ENCODE measurements around the gene KCNQ1.

The KCNQ1 gene

GRCh38 chr11:2794046-2794967 is 349.5 kb downstream of the KCNQ1 start:
- H3K27me3 ChIP-seq (ENCODE audit: low read depth, low read length) = no peaks in the 10 kb centered on the region
- no peaks in the 10 kb centered on the region for H3K4me1 ChIP-seq (ENCODE audit: control insufficient read depth in 1 of 2, insufficient read depth in 2 of 2, low read length in 2 of 2)
- H3K36me3 ChIP-seq (ENCODE audit: control insufficient read depth in 1 of 2, insufficient read depth in 2 of 2, low read length in 2 of 2) = no peaks in the 10 kb centered on the region
- no peak overlapping the region for H3K4me3 ChIP-seq (ENCODE audit: low read depth in 1 of 2, low read length in 2 of 2)
- no peaks in the 10 kb centered on the region for H3K9me3 ChIP-seq (ENCODE audit: control insufficient read depth in 1 of 2, low read length in 2 of 2)
- H3K27ac ChIP-seq (ENCODE audit: low read length) = no peak overlapping the region

GRCh38 chr11:2794968-2795322 is 350.1 kb downstream of the KCNQ1 start:
- H3K4me1 ChIP-seq (ENCODE audit: control insufficient read depth in 1 of 2, insufficient read depth in 2 of 2, low read length in 2 of 2) = peaks cover 0 to 2% of the 10 kb centered on the region in 2 donors
- H3K27ac ChIP-seq (ENCODE audit: low read length) = no peak overlapping the region
- no peak overlapping the region for H3K4me3 ChIP-seq (ENCODE audit: low read depth in 1 of 2, low read length in 2 of 2)
- no peaks in the 10 kb centered on the region for H3K36me3 ChIP-seq (ENCODE audit: control insufficient read depth in 1 of 2, insufficient read depth in 2 of 2, low read length in 2 of 2)
- no peaks in the 10 kb centered on the region for H3K9me3 ChIP-seq (ENCODE audit: control insufficient read depth in 1 of 2, low read length in 2 of 2)
- no peaks in the 10 kb centered on the region for H3K27me3 ChIP-seq (ENCODE audit: low read depth, low read length)

GRCh38 chr11:2795491-2795991 is 350.7 kb downstream of the KCNQ1 start:
- Histone ChIP-seq H3K4me1 (ENCODE audit: control insufficient read depth in 1 of 2, insufficient read depth in 2 of 2, low read length in 2 of 2) (peaks cover 0 to 4% of the 10 kb centered on the region in 2 donors), H3K27me3 (ENCODE audit: low read depth, low read length) (no peaks in the 10 kb centered on the region), H3K36me3 (ENCODE audit: control insufficient read depth in 1 of 2, insufficient read depth in 2 of 2, low read length in 2 of 2) (no peaks in the 10 kb centered on the region), H3K9me3 (ENCODE audit: control insufficient read depth in 1 of 2, low read length in 2 of 2) (no peaks in the 10 kb centered on the region), H3K4me3 (ENCODE audit: low read depth in 1 of 2, low read length in 2 of 2) (no peak overlapping the region), H3K27ac (ENCODE audit: low read length) (no peak overlapping the region)

- Histone ChIP-seq H3K4me3 (ENCODE audit: low read depth in 1 of 2, low read length in 2 of 2) (no peak overlapping the region), H3K36me3 (ENCODE audit: control insufficient read depth in 1 of 2, insufficient read depth in 2 of 2, low read length in 2 of 2) (no peaks in the 10 kb centered on the region), H3K27ac (ENCODE audit: low read length) (no peak overlapping the region), H3K9me3 (ENCODE audit: control insufficient read depth in 1 of 2, low read length in 2 of 2) (no peaks in the 10 kb centered on the region), H3K4me1 (ENCODE audit: control insufficient read depth in 1 of 2, insufficient read depth in 2 of 2, low read length in 2 of 2) (peaks cover 0 to 4% of the 10 kb centered on the region in 2 donors), H3K27me3 (ENCODE audit: low read depth, low read length) (no peaks in the 10 kb centered on the region)
Measured at GRCh38 chr11:2796091-2796490, 351.3 kb downstream of the KCNQ1 start.

- no peak overlapping the region for H3K4me3 ChIP-seq (ENCODE audit: low read depth in 1 of 2, low read length in 2 of 2)
- no peaks in the 10 kb centered on the region for H3K9me3 ChIP-seq (ENCODE audit: control insufficient read depth in 1 of 2, low read length in 2 of 2)
- peaks cover 0 to 4% of the 10 kb centered on the region in 2 donors for H3K4me1 ChIP-seq (ENCODE audit: control insufficient read depth in 1 of 2, insufficient read depth in 2 of 2, low read length in 2 of 2)
- H3K27me3 ChIP-seq (ENCODE audit: low read depth, low read length) = no peaks in the 10 kb centered on the region
- no peak overlapping the region for H3K27ac ChIP-seq (ENCODE audit: low read length)
- no peaks in the 10 kb centered on the region for H3K36me3 ChIP-seq (ENCODE audit: control insufficient read depth in 1 of 2, insufficient read depth in 2 of 2, low read length in 2 of 2)
Measured at GRCh38 chr11:2796508-2797113, 351.8 kb downstream of the KCNQ1 start.

GRCh38 chr11:2797121-2797711 is 352.4 kb downstream of the KCNQ1 start:
- H3K27me3 ChIP-seq (ENCODE audit: low read depth, low read length) = no peaks in the 10 kb centered on the region
- no peaks in the 10 kb centered on the region for H3K36me3 ChIP-seq (ENCODE audit: control insufficient read depth in 1 of 2, insufficient read depth in 2 of 2, low read length in 2 of 2)
- no peak overlapping the region for H3K4me3 ChIP-seq (ENCODE audit: low read depth in 1 of 2, low read length in 2 of 2)
- H3K9me3 ChIP-seq (ENCODE audit: control insufficient read depth in 1 of 2, low read length in 2 of 2) = no peaks in the 10 kb centered on the region
- H3K4me1 ChIP-seq (ENCODE audit: control insufficient read depth in 1 of 2, insufficient read depth in 2 of 2, low read length in 2 of 2) = peaks cover 0 to 4% of the 10 kb centered on the region in 2 donors
- H3K27ac ChIP-seq (ENCODE audit: low read length) = no peak overlapping the region

GRCh38 chr11:2797741-2798361 is 353.0 kb downstream of the KCNQ1 start:
- H3K4me3 ChIP-seq (ENCODE audit: low read depth in 1 of 2, low read length in 2 of 2) = no peak overlapping the region
- H3K27ac ChIP-seq (ENCODE audit: low read length) = no peak overlapping the region
- no peaks in the 10 kb centered on the region for H3K36me3 ChIP-seq (ENCODE audit: control insufficient read depth in 1 of 2, insufficient read depth in 2 of 2, low read length in 2 of 2)
- peaks cover 0 to 4% of the 10 kb centered on the region in 2 donors for H3K4me1 ChIP-seq (ENCODE audit: control insufficient read depth in 1 of 2, insufficient read depth in 2 of 2, low read length in 2 of 2)
- no peaks in the 10 kb centered on the region for H3K9me3 ChIP-seq (ENCODE audit: control insufficient read depth in 1 of 2, low read length in 2 of 2)
- H3K27me3 ChIP-seq (ENCODE audit: low read depth, low read length) = no peaks in the 10 kb centered on the region

- H3K9me3 ChIP-seq (ENCODE audit: control insufficient read depth in 1 of 2, low read length in 2 of 2) = no peaks in the 10 kb centered on the region
- H3K4me3 ChIP-seq (ENCODE audit: low read depth in 1 of 2, low read length in 2 of 2) = no peak overlapping the region
- no peaks in the 10 kb centered on the region for H3K36me3 ChIP-seq (ENCODE audit: control insufficient read depth in 1 of 2, insufficient read depth in 2 of 2, low read length in 2 of 2)
- H3K27me3 ChIP-seq (ENCODE audit: low read depth, low read length) = no peaks in the 10 kb centered on the region
- no peak overlapping the region for H3K27ac ChIP-seq (ENCODE audit: low read length)
- H3K4me1 ChIP-seq (ENCODE audit: control insufficient read depth in 1 of 2, insufficient read depth in 2 of 2, low read length in 2 of 2) = peaks cover 0 to 4% of the 10 kb centered on the region in 2 donors
Measured at GRCh38 chr11:2798951-2799761, 354.3 kb downstream of the KCNQ1 start.

- Histone ChIP-seq H3K27ac (ENCODE audit: low read length) (no peak overlapping the region), H3K27me3 (ENCODE audit: low read depth, low read length) (no peaks in the 10 kb centered on the region), H3K9me3 (ENCODE audit: control insufficient read depth in 1 of 2, low read length in 2 of 2) (no peaks in the 10 kb centered on the region), H3K4me1 (ENCODE audit: control insufficient read depth in 1 of 2, insufficient read depth in 2 of 2, low read length in 2 of 2) (peaks cover 0 to 4% of the 10 kb centered on the region in 2 donors), H3K36me3 (ENCODE audit: control insufficient read depth in 1 of 2, insufficient read depth in 2 of 2, low read length in 2 of 2) (no peaks in the 10 kb centered on the region), H3K4me3 (ENCODE audit: low read depth in 1 of 2, low read length in 2 of 2) (no peak overlapping the region)
Measured at GRCh38 chr11:2799881-2800654, 355.3 kb downstream of the KCNQ1 start.

Measured in muscle layer of duodenum (tissue), 2 donors.